Stimulated activated naive CD4-positive, alpha-beta T cell (primary cell): Measurements from ENCODE around the gene HRAS.
"Not testable (repeated sequence)": the region's sequence is repeated elsewhere in the genome, so short reads cannot be mapped to it uniquely, and the experiment has no call there.

ENCODE experiments used
- DNase-seq, 6 experiments: peaks; one replicate each; lab custom pipeline; 2025; lab: John Stamatoyannopoulos, UW

Gene HRAS

GRCh38 chr11:532986-533585 is 2.3 kb downstream of the HRAS start:
- no peak for DNase-seq

- DNase-seq = no peak
Measured at GRCh38 chr11:532527-532985, 2.8 kb downstream of the HRAS start.

- no peak for DNase-seq
Measured at GRCh38 chr11:531919-532526, 3.4 kb downstream of the HRAS start.

- DNase-seq = no peak
Measured at GRCh38 chr11:530960-531831, 4.2 kb downstream of the HRAS start.

GRCh38 chr11:529728-530411 is 5.5 kb downstream of the HRAS start:
- DNase-seq = no peak

- no peak for DNase-seq
Measured at GRCh38 chr11:528815-529727, 6.3 kb downstream of the HRAS start.

GRCh38 chr11:528166-528814 is 7.1 kb downstream of the HRAS start:
- no peak for DNase-seq

- DNase-seq = no peak
Measured at GRCh38 chr11:526192-526591, 9.2 kb downstream of the HRAS start.

GRCh38 chr11:521177-521688 is 14.1 kb downstream of the HRAS start:
- DNase-seq = no peak

- DNase-seq = no peak
Measured at GRCh38 chr11:520428-521176, 14.8 kb downstream of the HRAS start.

- DNase-seq = no peak
Measured at GRCh38 chr11:518463-519202, 16.7 kb downstream of the HRAS start.

GRCh38 chr11:516918-517685 is 18.3 kb downstream of the HRAS start:
- DNase-seq = not testable (repeated sequence)

GRCh38 chr11:516400-516799 is 19.0 kb downstream of the HRAS start:
- DNase-seq = no peak

GRCh38 chr11:515131-515530 is 20.2 kb downstream of the HRAS start:
- DNase-seq = no peak

GRCh38 chr11:514606-515005 is 20.8 kb downstream of the HRAS start:
- DNase-seq = no peak

GRCh38 chr11:512761-513595 is 22.4 kb downstream of the HRAS start:
- no peak for DNase-seq

GRCh38 chr11:508956-509355 is 26.4 kb downstream of the HRAS start:
- DNase-seq = no peak
